Epithelial cell of proximal tubule (primary cell): Measurements from ENCODE around the gene CDRT4. TPM values are rescaled to one million over a fixed set of nuclear protein-coding genes. Genes with fewer than 3 reads are reported as not detected.

ENCODE experiments used
- DNase-seq: peaks from one replicate; pipeline ENCODE4 v3.0.0-alpha.2; 2011; ENCODE audit warnings: low read depth
- H3K4me3 ChIP-seq: 2 replicates; pipeline ENCODE4 v1.5.1; 2011; ENCODE audit warnings: low read depth, mild to moderate bottlenecking, low read length
- total RNA-seq: library from RNA; depleted of rRNA; stranded (reverse); fragments of >200 nt; gene quantifications from 2 replicates; pipeline ENCODE4 v1.2.3, GENCODE V29; 2015
- TF ChIP-seq, protein P1 (sequence below): conservative IDR thresholded peaks from 2 replicates; pipeline ENCODE4 v1.5.1; 2012; ENCODE audit warnings: low read depth, mild to moderate bottlenecking, low read length

CDRT4 gene
- total RNA-seq, 1 donor from 2014 or later: 6.7 TPM

DNA sequence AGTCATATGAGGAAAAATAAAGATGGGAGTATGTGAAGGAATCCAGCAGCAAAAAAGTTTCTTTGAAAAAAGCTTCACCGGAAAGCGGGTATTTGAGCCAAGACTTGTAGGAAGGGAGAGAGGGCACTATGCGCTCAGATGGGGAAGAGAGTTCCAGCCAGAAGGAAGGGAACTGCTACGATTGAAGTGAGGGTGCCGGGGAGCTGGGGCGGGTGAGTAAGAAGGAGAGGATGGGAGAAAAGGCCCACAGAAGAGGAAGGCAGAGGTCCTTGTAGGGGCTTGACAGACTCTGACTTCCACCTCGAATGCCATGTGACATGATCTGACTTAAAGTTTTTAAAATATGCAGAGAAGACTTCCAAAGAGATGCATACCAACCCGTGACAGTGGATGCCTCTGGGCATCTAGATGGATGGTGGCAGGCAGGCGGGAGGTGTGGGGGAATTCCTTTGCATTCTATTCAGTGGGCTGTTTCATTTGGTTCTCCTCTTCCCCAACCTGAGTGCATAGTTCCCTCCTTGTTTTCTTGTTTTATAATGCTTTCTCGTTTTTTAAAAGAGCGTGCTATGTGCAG, 44.9 kb downstream of the CDRT4 start:
- no peak for DNase-seq
- TF ChIP-seq, protein P1, sequence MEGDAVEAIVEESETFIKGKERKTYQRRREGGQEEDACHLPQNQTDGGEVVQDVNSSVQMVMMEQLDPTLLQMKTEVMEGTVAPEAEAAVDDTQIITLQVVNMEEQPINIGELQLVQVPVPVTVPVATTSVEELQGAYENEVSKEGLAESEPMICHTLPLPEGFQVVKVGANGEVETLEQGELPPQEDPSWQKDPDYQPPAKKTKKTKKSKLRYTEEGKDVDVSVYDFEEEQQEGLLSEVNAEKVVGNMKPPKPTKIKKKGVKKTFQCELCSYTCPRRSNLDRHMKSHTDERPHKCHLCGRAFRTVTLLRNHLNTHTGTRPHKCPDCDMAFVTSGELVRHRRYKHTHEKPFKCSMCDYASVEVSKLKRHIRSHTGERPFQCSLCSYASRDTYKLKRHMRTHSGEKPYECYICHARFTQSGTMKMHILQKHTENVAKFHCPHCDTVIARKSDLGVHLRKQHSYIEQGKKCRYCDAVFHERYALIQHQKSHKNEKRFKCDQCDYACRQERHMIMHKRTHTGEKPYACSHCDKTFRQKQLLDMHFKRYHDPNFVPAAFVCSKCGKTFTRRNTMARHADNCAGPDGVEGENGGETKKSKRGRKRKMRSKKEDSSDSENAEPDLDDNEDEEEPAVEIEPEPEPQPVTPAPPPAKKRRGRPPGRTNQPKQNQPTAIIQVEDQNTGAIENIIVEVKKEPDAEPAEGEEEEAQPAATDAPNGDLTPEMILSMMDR: no peak
- no peak overlapping the region for H3K4me3 ChIP-seq

DNA sequence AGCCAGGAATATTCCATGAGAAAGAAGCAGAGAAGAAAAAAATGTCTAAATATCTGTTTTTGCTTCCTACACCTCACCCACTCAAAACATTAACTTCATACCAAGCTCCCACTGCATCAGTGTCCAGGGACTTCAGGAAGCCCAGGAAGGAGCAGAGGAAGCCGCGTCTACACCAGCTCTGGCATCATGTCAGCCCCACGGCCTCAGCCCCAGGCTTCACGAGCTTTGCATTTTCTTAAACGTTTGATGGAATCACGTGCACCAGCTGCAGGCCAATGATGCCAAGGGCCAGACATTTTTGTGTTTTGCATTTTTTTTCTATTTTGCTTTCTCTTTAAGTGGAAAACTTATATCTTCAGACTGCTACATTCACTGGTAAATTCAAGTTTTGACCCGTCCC, 48.6 kb downstream of the CDRT4 start:
- H3K4me3 ChIP-seq: no peak overlapping the region
- TF ChIP-seq, protein P1: no peak
- no peak for DNase-seq

DNA sequence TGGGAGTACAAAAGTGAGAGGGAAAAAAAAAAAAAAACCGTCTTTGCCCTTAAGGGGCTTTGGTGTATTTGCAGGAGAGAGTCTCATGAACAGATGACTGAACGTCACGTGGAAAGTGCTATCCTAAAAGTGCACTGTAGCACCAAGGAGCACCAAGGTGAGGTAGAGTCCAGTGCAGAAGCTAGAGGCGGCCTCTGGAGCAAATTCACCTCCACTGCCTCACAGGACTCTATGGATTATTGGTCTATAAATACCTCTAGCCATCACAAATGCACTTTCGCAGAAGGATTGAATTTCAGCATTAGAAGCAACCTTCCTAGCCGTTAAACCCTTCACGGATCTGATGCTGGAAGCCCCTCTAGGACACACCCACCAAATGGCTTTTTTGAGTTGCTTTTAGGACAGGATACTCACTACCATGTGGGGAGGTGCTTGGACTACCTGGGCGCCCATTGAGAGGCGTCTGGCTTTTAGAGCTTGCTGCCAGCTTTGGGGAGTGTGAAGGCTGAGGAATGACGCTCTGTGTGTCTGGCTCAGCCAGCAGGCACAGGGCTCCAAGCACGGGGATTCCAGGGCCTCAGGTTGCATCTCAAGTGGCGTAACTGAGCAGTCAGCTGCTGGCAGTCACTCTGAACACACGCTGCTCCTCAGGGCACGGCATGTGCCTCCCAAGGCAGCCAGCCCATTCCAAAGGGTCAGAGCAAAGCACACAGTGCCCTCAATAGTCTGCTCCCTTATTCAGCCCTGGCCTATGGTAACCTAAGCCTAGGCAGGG, 52.7 kb downstream of the CDRT4 start:
- DNase-seq: no peak
- TF ChIP-seq, protein P1: no peak
- H3K4me3 ChIP-seq: no peak overlapping the region

DNA sequence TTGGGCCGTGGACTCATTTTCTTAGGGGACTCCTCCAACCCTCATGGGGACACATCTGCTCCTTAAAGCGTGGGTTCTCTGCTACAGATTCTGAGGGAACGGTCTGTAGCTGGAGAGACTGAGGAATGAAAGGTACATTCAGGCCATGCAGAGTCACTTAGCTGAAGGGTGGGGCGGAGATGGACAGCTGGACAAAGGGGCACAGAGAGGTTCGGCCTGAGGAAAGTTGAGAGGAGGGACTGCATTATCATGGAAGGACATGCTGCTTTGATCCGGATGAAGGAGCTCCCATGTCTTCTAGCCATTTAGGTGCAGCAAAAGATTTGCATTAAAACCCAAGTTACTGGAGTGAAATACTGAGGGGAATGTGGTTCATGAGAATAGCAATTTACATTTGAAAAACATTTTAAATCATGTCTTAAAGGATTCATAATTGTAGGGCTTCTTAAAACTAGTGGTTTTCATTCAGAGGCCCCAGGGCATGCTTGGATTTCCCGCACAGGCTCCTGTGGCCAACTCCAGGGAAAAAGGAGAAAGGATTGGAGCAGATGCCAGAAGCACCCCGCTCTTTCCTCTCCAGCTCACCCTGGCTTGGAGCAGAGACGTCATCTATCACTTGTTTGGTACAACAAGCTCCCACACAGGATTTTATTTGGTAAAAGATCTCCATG, 54.2 kb downstream of the CDRT4 start:
- DNase-seq: no peak
- TF ChIP-seq, protein P1: no peak
- H3K4me3 ChIP-seq: no peak overlapping the region

DNA sequence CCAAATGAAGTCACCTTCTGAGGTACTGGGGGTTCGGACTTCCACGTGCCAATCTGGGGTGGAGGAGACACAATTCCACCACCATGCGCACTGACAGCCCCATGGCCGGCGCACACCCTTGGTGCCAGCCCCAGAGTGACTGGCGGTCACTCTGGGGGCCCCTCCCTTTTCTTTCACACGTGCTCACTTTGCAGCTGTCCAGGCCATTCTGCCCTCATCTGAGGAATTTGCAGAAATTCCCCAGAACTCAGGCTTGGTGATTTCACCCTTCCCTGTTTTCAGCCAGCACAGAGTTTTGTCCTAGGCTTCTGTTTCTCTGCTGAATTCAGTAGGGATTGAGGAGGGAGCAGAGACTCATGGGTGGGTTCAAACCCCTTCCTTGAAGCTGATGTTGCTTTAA, 54.8 kb downstream of the CDRT4 start:
- TF ChIP-seq, protein P1: no peak
- DNase-seq: no peak
- no peak overlapping the region for H3K4me3 ChIP-seq

DNA sequence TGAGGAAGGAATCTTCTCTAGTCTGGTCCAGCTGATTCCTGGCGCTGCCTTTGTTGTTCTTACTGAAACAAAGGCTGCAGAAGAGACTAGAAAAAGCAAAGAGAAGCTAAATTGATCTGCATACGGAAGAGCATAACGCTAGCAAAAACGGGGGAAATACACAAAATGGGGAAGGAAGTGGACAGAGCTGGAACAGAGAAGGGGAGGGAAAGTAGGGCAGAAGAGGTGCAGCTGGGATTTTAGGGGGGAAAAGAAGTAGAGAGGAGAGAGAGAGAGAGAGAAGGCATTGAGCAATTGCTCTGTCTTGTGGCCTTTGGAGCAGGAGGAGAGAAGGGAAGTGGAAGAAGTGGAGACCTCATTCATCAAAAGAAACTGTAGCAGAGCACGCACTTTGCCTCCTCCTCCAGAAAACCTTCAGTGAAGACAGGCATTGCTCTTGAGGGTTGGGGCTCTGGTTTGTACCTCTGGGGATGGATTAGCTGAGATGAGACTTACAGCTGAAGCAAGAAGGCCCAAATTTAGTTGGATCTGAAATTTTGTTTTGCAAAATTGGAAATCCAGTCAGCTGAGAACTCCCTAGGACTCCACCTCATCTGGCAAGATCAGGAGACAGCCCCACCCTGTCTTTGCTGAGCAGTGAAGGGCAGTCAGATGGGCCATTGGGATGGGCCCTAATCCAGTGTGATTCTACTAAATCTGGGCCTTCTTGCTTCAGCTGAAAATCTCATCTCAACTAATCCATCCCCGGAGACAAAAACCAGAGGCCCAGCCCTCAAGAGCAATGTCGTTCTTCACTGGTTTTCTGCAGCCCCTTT, 55.8 kb downstream of the CDRT4 start:
- DNase-seq: no peak
- TF ChIP-seq, protein P1: no peak
- H3K4me3 ChIP-seq: no peak overlapping the region
